GM12865 (cell line): ENCODE measurements around the gene RXRA.

Experiments used
- DNase-seq: peaks from one replicate; pipeline ENCODE4 v3.0.0; 2010; ENCODE audit warnings: low read depth
- H3K4me3 ChIP-seq: 2 replicates; pipeline ENCODE4 v1.5.1; 2011; ENCODE audit warnings: mild to moderate bottlenecking, low read depth, low read length, control low read depth
- CTCF ChIP-seq: IDR thresholded peaks from 2 replicates; pipeline ENCODE4 v1.5.1; 2011; ENCODE audit warnings: low read length, control low read depth, low read depth, inconsistent platforms; ENCODE audit not compliant: insufficient read depth; ENCODE audit errors: missing control alignments

RXRA gene

GRCh38 chr9:134483361-134484184, 157.3 kb downstream of the RXRA start:
- H3K4me3 ChIP-seq, result no peak overlapping the region
- no peak for TF ChIP-seq CTCF
- no peak for DNase-seq

- H3K4me3 ChIP-seq, result no peak overlapping the region
- DNase-seq, result no peak
- no peak for TF ChIP-seq CTCF
These were observed 158.2 kb downstream of the RXRA start for GRCh38 chr9:134484479-134484878.

GRCh38 chr9:134485653-134486052, 159.4 kb downstream of the RXRA start:
- no peak for DNase-seq
- H3K4me3 ChIP-seq, result no peak overlapping the region
- TF ChIP-seq CTCF, result no peak

GRCh38 chr9:134486143-134486591, 159.9 kb downstream of the RXRA start:
- no peak for TF ChIP-seq CTCF
- no peak overlapping the region for H3K4me3 ChIP-seq
- no peak for DNase-seq

GRCh38 chr9:134486596-134486995, 160.3 kb downstream of the RXRA start:
- no peak for DNase-seq
- no peak for TF ChIP-seq CTCF

More at GRCh38 chr9:134486596-134486995, 160.3 kb downstream of the RXRA start:
- no peak overlapping the region for H3K4me3 ChIP-seq
